Mucosa of descending colon (tissue), 3 donors: ENCODE measurements around the gene SLC6A7. TPM values are rescaled to one million over a fixed set of nuclear protein-coding genes. Genes with fewer than 3 reads are reported as not detected.
A peak's percentile ranks its signal among the peaks of the same experiment; 100 is the strongest.

Source experiments
- ATAC-seq: fragments of 200-7000 bp; cut with Tn5 transposase; one replicate; pipeline ENCODE4 v1.9.1; 2020; ENCODE audit warnings: mild to moderate bottlenecking, moderate library complexity
- DNase-seq, 3 donors: peaks; one replicate each; pipeline ENCODE4 v3.0.0-alpha.2; 2020
- H3K36me3 ChIP-seq: fragments of 200-600 bp; one replicate; pipeline ENCODE4 v1.8.0; 2021; ENCODE audit warnings: low read depth, mild to moderate bottlenecking
- H3K4me1 ChIP-seq: fragments of 200-600 bp; one replicate; pipeline ENCODE4 v1.8.0; 2021; ENCODE audit warnings: low read depth, mild to moderate bottlenecking
- H3K4me3 ChIP-seq: fragments of 200-600 bp; one replicate; pipeline ENCODE4 v1.8.0; 2021; ENCODE audit warnings: mild to moderate bottlenecking
- H3K9me3 ChIP-seq: fragments of 200-600 bp; one replicate; pipeline ENCODE4 v1.8.0; 2021; ENCODE audit warnings: mild to moderate bottlenecking
- intact Hi-C, 2 donors: fragments of 100-400 bp; cut with DNase I in 1 of 2; cut with micrococcal nuclease in 1 of 2; formaldehyde crosslinking; loops; one replicate each; pipeline versions ENCODE4 v1.11.0 to v1.11.1; 2022; cut with DNase I, micrococcal nuclease
- total RNA-seq, 3 donors: library from RNA; stranded (reverse); fragmentation: NEBNext Ultra II Directional in 2 of 3; extraction: Animal tissue kit (Norgen Biotek cat#: 25700) in 2 of 3; gene quantifications; one replicate each; pipeline versions ENCODE4 v1.2.1 to v1.2.4, GENCODE V29; 2021 to 2023
- TF ChIP-seq, protein P1 (sequence below): fragments of 200-600 bp; IDR thresholded peaks from one replicate; pipeline ENCODE4 v1.8.0; 2022; ENCODE audit warnings: antibody characterized with exemption, mild to moderate bottlenecking
- donor health status: DM: no; HTN: no; CAD: no; lungs with moderate emphysema.
- donor health status: DM: no; HTN: no; CAD: no.
- donor health status: DM: no; HTN: yes; CAD: no.

SLC6A7 gene
- total RNA-seq, 3 donors from 2014 or later: 15.2 to 26.4 (median 18.9) TPM

DNA sequence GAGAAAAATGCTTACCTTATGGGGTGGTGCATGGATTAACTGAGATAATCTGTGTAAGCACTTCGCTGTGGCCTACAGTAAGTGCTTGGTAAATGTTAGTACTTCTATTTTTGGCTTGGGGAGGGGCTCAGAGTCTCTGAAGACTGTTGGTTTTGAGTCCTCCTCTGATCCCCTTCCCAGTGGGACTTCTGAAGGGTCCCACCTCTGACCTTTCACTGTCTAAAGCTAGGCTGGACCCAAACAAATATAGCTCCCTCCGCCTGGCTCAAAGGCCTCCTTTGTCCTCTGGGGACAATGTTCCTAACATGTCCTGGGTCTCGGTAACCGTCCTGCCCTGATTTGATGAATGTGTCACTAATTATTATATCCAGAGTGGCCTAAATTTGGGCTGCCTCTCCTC lies 64.9 kb downstream of the SLC6A7 start:
- Histone ChIP-seq H3K36me3 (no peaks in the 10 kb centered on the region), H3K4me3 (no peak overlapping the region), H3K4me1 (no peaks in the 10 kb centered on the region), H3K9me3 (no peaks in the 10 kb centered on the region)
- no peak for ATAC-seq
- TF ChIP-seq, protein P1, sequence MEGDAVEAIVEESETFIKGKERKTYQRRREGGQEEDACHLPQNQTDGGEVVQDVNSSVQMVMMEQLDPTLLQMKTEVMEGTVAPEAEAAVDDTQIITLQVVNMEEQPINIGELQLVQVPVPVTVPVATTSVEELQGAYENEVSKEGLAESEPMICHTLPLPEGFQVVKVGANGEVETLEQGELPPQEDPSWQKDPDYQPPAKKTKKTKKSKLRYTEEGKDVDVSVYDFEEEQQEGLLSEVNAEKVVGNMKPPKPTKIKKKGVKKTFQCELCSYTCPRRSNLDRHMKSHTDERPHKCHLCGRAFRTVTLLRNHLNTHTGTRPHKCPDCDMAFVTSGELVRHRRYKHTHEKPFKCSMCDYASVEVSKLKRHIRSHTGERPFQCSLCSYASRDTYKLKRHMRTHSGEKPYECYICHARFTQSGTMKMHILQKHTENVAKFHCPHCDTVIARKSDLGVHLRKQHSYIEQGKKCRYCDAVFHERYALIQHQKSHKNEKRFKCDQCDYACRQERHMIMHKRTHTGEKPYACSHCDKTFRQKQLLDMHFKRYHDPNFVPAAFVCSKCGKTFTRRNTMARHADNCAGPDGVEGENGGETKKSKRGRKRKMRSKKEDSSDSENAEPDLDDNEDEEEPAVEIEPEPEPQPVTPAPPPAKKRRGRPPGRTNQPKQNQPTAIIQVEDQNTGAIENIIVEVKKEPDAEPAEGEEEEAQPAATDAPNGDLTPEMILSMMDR: no peak
- no peak for DNase-seq
- intact Hi-C loops: no loop called here

DNA sequence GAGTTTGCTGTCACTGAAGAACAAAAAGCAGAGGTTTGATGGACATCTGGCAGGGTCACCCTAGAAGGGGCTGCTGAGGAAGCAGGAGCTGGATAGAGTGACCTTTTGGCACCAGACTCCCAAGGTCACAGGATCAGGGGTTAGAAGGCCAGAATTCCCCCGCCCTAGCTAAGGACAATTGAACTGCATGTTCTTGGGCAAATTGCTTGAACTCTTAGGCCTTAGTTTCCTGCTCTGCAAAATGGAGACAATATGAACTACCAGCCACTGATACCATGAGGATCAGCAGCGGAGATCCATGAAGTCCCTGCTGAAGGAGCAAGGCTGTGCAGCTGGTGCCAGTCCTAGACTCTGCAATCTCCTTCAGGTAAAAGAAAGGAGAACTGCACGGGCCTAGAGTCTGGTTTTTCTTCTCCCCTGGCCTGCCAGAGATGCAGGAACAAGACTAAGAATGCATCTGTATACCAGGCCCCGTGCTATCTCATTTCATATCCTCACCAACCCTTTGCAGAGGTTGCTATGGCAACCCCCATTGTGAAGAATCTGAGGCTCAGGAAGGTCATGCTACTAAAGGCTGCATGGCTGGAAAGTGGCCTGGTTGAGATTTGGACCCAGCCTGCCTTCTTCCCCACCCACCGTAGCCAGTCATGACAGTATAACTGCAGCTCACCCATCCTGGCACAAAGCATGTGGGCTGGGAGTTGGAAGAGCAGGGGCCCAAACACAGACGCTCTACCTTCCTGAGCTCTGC lies 66.0 kb downstream of the SLC6A7 start:
- DNase-seq (no peak), ATAC-seq (no peak)
- H3K4me3 ChIP-seq: no peak overlapping the region
- no peaks in the 10 kb centered on the region for H3K36me3 ChIP-seq
- TF ChIP-seq, protein P1: no peak
- no peaks in the 10 kb centered on the region for H3K9me3 ChIP-seq
- no peaks in the 10 kb centered on the region for H3K4me1 ChIP-seq
- intact Hi-C loops: no loop called here

DNA sequence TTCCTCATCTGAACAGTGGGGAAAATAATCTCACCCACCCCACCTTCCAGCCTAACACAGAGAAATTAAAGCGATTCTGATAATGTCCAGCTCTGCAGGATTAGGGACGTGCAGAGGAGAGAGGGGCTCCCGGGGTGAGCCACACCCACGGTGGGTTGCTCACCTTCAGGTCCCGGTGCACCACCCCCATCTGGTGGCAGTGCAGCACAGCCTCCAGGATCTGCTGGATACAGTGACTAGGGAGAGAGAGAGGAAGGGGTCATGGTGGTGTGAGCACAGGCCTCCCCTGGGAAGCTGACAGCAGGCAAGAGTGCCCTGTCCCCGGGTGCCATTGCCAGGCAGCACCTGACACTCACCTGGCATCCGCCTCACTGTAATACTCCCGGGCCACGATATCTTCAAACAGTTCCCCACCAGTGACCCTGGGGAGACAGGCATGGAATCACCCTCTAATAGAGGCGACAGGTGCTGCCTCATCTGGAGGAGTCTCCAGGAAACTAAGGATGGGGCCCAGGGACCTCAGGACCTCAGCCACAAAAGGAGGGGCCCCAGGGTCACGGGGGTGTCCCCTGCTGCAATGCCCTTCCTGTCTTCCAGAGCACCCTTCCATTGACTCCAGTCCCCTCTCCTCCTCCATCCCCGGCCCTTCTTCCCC lies 66.7 kb downstream of the SLC6A7 start:
- intact Hi-C loops: no loop called here
- no peaks in the 10 kb centered on the region for H3K9me3 ChIP-seq
- DNase-seq: no peak
- no peak overlapping the region for H3K4me3 ChIP-seq
- no peaks in the 10 kb centered on the region for H3K4me1 ChIP-seq
- H3K36me3 ChIP-seq: no peaks in the 10 kb centered on the region
- TF ChIP-seq, protein P1: no peak
- peak; percentile 14 for ATAC-seq

DNA sequence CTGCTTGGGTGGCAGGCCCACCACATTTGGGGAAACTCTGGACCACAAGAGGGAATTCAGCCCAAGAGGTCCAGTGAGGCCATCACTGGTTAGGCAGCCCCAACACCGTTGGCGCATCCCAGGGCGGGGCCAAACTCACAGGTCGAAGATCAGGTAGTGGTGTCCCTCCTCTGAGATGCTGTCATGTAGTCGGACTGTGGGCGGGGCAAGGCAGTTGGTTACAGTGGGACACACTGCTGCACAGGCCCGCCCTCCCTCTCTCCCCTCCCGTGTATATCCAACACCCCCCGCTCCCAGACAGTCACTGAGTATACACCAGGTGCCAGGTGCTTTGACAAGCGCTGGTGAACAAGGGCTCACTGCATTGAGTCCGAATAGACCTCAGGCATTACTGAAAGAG lies 67.6 kb downstream of the SLC6A7 start:
- H3K9me3 ChIP-seq: no peaks in the 10 kb centered on the region
- no peaks in the 10 kb centered on the region for H3K36me3 ChIP-seq
- intact Hi-C loops: no loop called here
- no peaks in the 10 kb centered on the region for H3K4me1 ChIP-seq
- DNase-seq (no peak), ATAC-seq (peak; percentile 29)
- no peak overlapping the region for H3K4me3 ChIP-seq
- TF ChIP-seq, protein P1: no peak

DNA sequence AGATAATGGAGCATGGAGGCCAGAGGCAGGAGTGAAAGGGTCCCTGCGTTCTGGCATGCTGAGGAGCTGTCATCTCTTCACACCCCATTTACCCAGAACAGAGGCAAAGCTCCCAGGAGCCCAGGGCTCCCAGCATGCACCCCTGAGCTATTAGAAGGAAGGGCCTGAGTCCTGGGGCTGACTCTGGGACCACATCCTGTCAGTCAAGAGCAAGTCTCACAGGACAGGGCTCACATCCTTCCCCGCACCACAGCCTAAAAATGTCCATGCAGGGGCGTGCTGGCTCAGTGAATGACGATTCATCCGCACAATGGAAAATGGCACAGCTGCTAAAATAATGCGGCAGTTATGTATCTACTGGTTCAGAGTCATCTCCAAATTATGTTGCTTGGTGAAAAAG lies 68.3 kb downstream of the SLC6A7 start:
- H3K4me3 ChIP-seq: no peak overlapping the region
- H3K36me3 ChIP-seq: no peaks in the 10 kb centered on the region
- H3K9me3 ChIP-seq: no peaks in the 10 kb centered on the region
- intact Hi-C loops: no loop called here
- no peak for ATAC-seq
- DNase-seq: no peak
- TF ChIP-seq, protein P1: no peak
- no peaks in the 10 kb centered on the region for H3K4me1 ChIP-seq

Other genes with a start within 250 kb of the SLC6A7 start
- 1 to 10 TPM; 1.6 to 7.3 (median 3.4) TPM for gene PDE6A, start 245.3 kb upstream of the SLC6A7 start, total RNA-seq
- 1,000 to 10,000 TPM in 1 of 3 donors, 100 to 1,000 TPM in 2; 562 to 1,399 (median 853) TPM for gene SLC26A2, start 229.3 kb upstream of the SLC6A7 start, total RNA-seq
- gene TIGD6, start 189.4 kb upstream of the SLC6A7 start, total RNA-seq: 1 to 10 TPM; 3.0 to 4.3 (median 4.2) TPM
- 10 to 100 TPM; 25.7 to 37.5 (median 31.2) TPM for gene HMGXB3, start 189.3 kb upstream of the SLC6A7 start, total RNA-seq
- gene CSF1R, start 103.5 kb upstream of the SLC6A7 start, total RNA-seq: 10 to 100 TPM in 2 of 3 donors, 1 to 10 TPM in 1; 9.0 to 39.0 (median 20.4) TPM
- 10 to 100 TPM; 13.9 to 61.5 (median 27.1) TPM for gene PDGFRB, start 34.2 kb upstream of the SLC6A7 start, total RNA-seq
- gene CDX1, start 23.3 kb upstream of the SLC6A7 start, total RNA-seq: 100 to 1,000 TPM; 140 to 306 (median 302) TPM
- 1 to 10 TPM in 1 of 3 donors, under 1 TPM in 2; 0.46 to 3.0 (median 0.93) TPM for gene CAMK2A, start 99.7 kb downstream of the SLC6A7 start, total RNA-seq
- 1 to 10 TPM in 1 of 3 donors, under 1 TPM in 2; 0.41 to 1.6 (median 0.63) TPM for gene ARSI, start 112.8 kb downstream of the SLC6A7 start, total RNA-seq
- 10 to 100 TPM; 17.3 to 36.2 (median 26.0) TPM for gene TCOF1, start 167.6 kb downstream of the SLC6A7 start, total RNA-seq
- 1,000 to 10,000 TPM in 1 of 3 donors, 100 to 1,000 TPM in 2; 198 to 1,033 (median 284) TPM for gene CD74, start 222.8 kb downstream of the SLC6A7 start, total RNA-seq